SK-N-SH treated with all-trans-retinoic acid at 6 μM for 48 hours (cell line): Measurements from ENCODE around the gene OGN.
A peak's percentile ranks its signal among the peaks of the same experiment; 100 is the strongest.

Experiments
- ATAC-seq: fragments of 200-7000 bp; cut with Tn5 transposase; 3 replicates; pipeline ENCODE4 v1.9.1; 2020; ENCODE audit warnings: mild to moderate bottlenecking, moderate library complexity
- ARNTL ChIP-seq: fragments of 450-650 bp; formaldehyde crosslinking; IDR thresholded peaks from 2 replicates; pipeline ENCODE4 v1.5.0; 2020; ENCODE audit warnings: low read depth, mild to moderate bottlenecking, moderate library complexity, borderline replicate concordance
- BACH2 ChIP-seq: fragments of 250-450 bp; sonication (Bioruptor Pico); IDR thresholded peaks from 2 replicates; pipeline ENCODE4 v1.9.0; 2021; ENCODE audit warnings: mild to moderate bottlenecking, borderline replicate concordance
- CREB5 ChIP-seq: fragments of 250-450 bp; sonication (Bioruptor Pico); IDR thresholded peaks from 2 replicates; pipeline ENCODE4 v1.5.1; 2020; ENCODE audit warnings: low read depth, mild to moderate bottlenecking, moderate library complexity
- CSRNP3 ChIP-seq: fragments of 250-450 bp; sonication (Bioruptor Pico); IDR thresholded peaks from 2 replicates; pipeline ENCODE4 v1.5.1; 2021; ENCODE audit warnings: mild to moderate bottlenecking, moderate library complexity
- GLIS3 ChIP-seq: fragments of 250-450 bp; sonication (Bioruptor Pico); IDR thresholded peaks from 2 replicates; pipeline ENCODE4 v1.5.0; 2020; ENCODE audit warnings: mild to moderate bottlenecking, moderate library complexity
- ISL1 ChIP-seq: fragments of 250-450 bp; sonication (Bioruptor Pico); IDR thresholded peaks from 2 replicates; pipeline ENCODE4 v2.1.2; 2022; ENCODE audit warnings: mild to moderate bottlenecking, moderate library complexity
- OSR1 ChIP-seq: fragments of 250-450 bp; sonication (Bioruptor Pico); IDR thresholded peaks from 2 replicates; pipeline ENCODE4 v1.8.0; 2022; ENCODE audit warnings: moderate library complexity, mild to moderate bottlenecking, inconsistent platforms
- PATZ1 ChIP-seq: fragments of 250-450 bp; sonication (Bioruptor Pico); IDR thresholded peaks from 2 replicates; pipeline ENCODE4 v1.8.0; 2020; ENCODE audit warnings: mild to moderate bottlenecking, moderate library complexity, borderline replicate concordance
- POU6F1 ChIP-seq: fragments of 250-450 bp; sonication (Bioruptor Pico); IDR thresholded peaks from 2 replicates; pipeline ENCODE4 v1.8.0; 2021; ENCODE audit warnings: low read depth, mild to moderate bottlenecking, moderate library complexity, borderline replicate concordance
- PPARA ChIP-seq: fragments of 250-450 bp; sonication (Bioruptor Pico); IDR thresholded peaks from 2 replicates; pipeline ENCODE4 v1.5.0; 2020; ENCODE audit warnings: mild to moderate bottlenecking, borderline replicate concordance
- RARB ChIP-seq: fragments of 250-450 bp; sonication (Bioruptor Pico); IDR thresholded peaks from 2 replicates; pipeline ENCODE4 v1.8.0; 2021; ENCODE audit warnings: mild to moderate bottlenecking, moderate library complexity
- SNAI2 ChIP-seq: fragments of 250-450 bp; sonication (Bioruptor Pico); IDR thresholded peaks from 2 replicates; pipeline ENCODE4 v1.5.0; 2020; ENCODE audit warnings: mild to moderate bottlenecking, moderate library complexity
- TCF4 ChIP-seq: fragments of 250-450 bp; sonication (Bioruptor Pico); IDR thresholded peaks from 2 replicates; pipeline ENCODE4 v1.8.0; 2021; ENCODE audit warnings: mild to moderate bottlenecking, moderate library complexity, borderline replicate concordance
- TOX ChIP-seq: fragments of 250-450 bp; sonication (Bioruptor Pico); IDR thresholded peaks from 2 replicates; pipeline ENCODE4 v1.8.0; 2021; ENCODE audit warnings: mild to moderate bottlenecking, moderate library complexity, borderline replicate concordance
- TSHZ2 ChIP-seq: fragments of 250-450 bp; sonication (Bioruptor Pico); IDR thresholded peaks from 2 replicates; pipeline ENCODE4 v1.5.0; 2020; ENCODE audit warnings: mild to moderate bottlenecking, moderate library complexity
- ZC3H10 ChIP-seq: fragments of 250-450 bp; sonication (Bioruptor Pico); IDR thresholded peaks from 2 replicates; pipeline ENCODE4 v1.5.1; 2021; ENCODE audit warnings: mild to moderate bottlenecking, moderate library complexity
- ZFP30 ChIP-seq: fragments of 450-650 bp; formaldehyde crosslinking; IDR thresholded peaks from 2 replicates; pipeline ENCODE4 v1.5.0; 2022; ENCODE audit warnings: mild to moderate bottlenecking, moderate library complexity
- ZNF565 ChIP-seq: fragments of 450-650 bp; formaldehyde crosslinking; conservative IDR thresholded peaks from 2 replicates; pipeline ENCODE4 v1.5.0; 2020; ENCODE audit warnings: low read depth, mild to moderate bottlenecking, moderate library complexity
- ZNF70 ChIP-seq: fragments of 450-650 bp; formaldehyde crosslinking; IDR thresholded peaks from 2 replicates; pipeline ENCODE4 v1.5.0; 2020; ENCODE audit warnings: mild to moderate bottlenecking, moderate library complexity
- ZNF8 ChIP-seq: fragments of 450-650 bp; formaldehyde crosslinking; IDR thresholded peaks from 2 replicates; pipeline ENCODE4 v1.5.0; 2020; ENCODE audit warnings: mild to moderate bottlenecking, moderate library complexity

The OGN gene

GRCh38 chr9:92385953-92386352 is 18.4 kb downstream of the OGN start:
- peak; percentile 56 for ATAC-seq

GRCh38 chr9:92385477-92385876 is 18.9 kb downstream of the OGN start:
- ATAC-seq = peak; percentile 16; the same call in 1 of the 3 replicates
- no peak for TF ChIP-seq CREB5
- TF ChIP-seq POU6F1 (CRISPR knock-in tag) = no peak
- no peak for TF ChIP-seq ZFP30
- TF ChIP-seq ZNF565 (CRISPR knock-in tag) = no peak
- no peak for TF ChIP-seq CSRNP3
- no peak for TF ChIP-seq BACH2 (CRISPR knock-in tag)
- no peak for TF ChIP-seq TCF4 (CRISPR knock-in tag)
- no peak for TF ChIP-seq ARNTL (CRISPR knock-in tag)
- TF ChIP-seq GLIS3 (CRISPR knock-in tag) = no peak
- no peak for TF ChIP-seq TSHZ2 (CRISPR knock-in tag)
- no peak for TF ChIP-seq ZNF8
- TF ChIP-seq PPARA (CRISPR knock-in tag) = no peak
- TF ChIP-seq RARB (CRISPR knock-in tag) = no peak
- TF ChIP-seq ZC3H10 = no peak
- no peak for TF ChIP-seq ZNF70 (CRISPR knock-in tag)
- no peak for TF ChIP-seq OSR1
- no peak for TF ChIP-seq ISL1
- TF ChIP-seq TOX = no peak
- TF ChIP-seq PATZ1 = no peak
- TF ChIP-seq SNAI2 = no peak

More at GRCh38 chr9:92385953-92386352, 18.4 kb downstream of the OGN start:
- TF ChIP-seq PPARA (CRISPR knock-in tag) = no peak
- TF ChIP-seq POU6F1 (CRISPR knock-in tag) = 0 out of 2 replicates have a peak, but pooled peaks have one; percentile 17

GRCh38 chr9:92385001-92385400 is 19.4 kb downstream of the OGN start:
- peak; percentile 53; the same call in 2 of the 3 replicates for ATAC-seq

More at GRCh38 chr9:92385001-92385400, 19.4 kb downstream of the OGN start:
- TF ChIP-seq ISL1 = peak; percentile 29
- TF ChIP-seq ARNTL (CRISPR knock-in tag) = no peak
- TF ChIP-seq, all 23 proteins: peak for 1
